Neural crest cell (in vitro differentiated cells): ENCODE measurements around the gene SNRNP70. TPM values are rescaled to one million over a fixed set of nuclear protein-coding genes. Genes with fewer than 3 reads are reported as not detected.
"Not testable (repeated sequence)": the region's sequence is repeated elsewhere in the genome, so short reads cannot be mapped to it uniquely, and the experiment has no call there.

Experiments used
- DNase-seq: peaks from one replicate; pipeline ENCODE4 v3.0.0; 2021; ENCODE audit warnings: low read depth, mixed read lengths, low spot score
- H3K27ac Mint-ChIP-seq: one replicate; pipeline ENCODE4 v1.8.0; 2021; ENCODE audit warnings: mild to moderate bottlenecking, mixed read lengths; ENCODE audit not compliant: unreplicated experiment
- H3K27me3 Mint-ChIP-seq: 2 replicates; pipeline ENCODE4 v1.8.0; 2021; ENCODE audit warnings: low read depth, mild to moderate bottlenecking, mixed read lengths
- H3K36me3 Mint-ChIP-seq: 2 replicates; pipeline ENCODE4 v1.8.0; 2021; ENCODE audit warnings: low read depth, mild to moderate bottlenecking, mixed read lengths
- H3K4me1 Mint-ChIP-seq: 2 replicates; pipeline ENCODE4 v1.8.0; 2021; ENCODE audit warnings: mixed read lengths
- H3K4me3 Mint-ChIP-seq: one replicate; pipeline ENCODE4 v1.8.0; 2021; ENCODE audit warnings: mild to moderate bottlenecking, mixed read lengths
- H3K9me3 Mint-ChIP-seq: 2 replicates; pipeline ENCODE4 v1.8.0; 2021; ENCODE audit warnings: mixed read lengths
- total RNA-seq: library from RNA; stranded (reverse); gene quantifications from 2 replicates; pipeline ENCODE4 v1.2.1, GENCODE V29; 2021
- TF ChIP-seq, protein P1 (sequence below): fragments of 200-600 bp; sonication (generic); conservative IDR thresholded peaks from 2 replicates; pipeline ENCODE4 v1.5.0; 2021; ENCODE audit warnings: antibody characterized with exemption, mild to moderate bottlenecking

Gene SNRNP70
- total RNA-seq, 1 donor from 2014 or later = 303 TPM

DNA sequence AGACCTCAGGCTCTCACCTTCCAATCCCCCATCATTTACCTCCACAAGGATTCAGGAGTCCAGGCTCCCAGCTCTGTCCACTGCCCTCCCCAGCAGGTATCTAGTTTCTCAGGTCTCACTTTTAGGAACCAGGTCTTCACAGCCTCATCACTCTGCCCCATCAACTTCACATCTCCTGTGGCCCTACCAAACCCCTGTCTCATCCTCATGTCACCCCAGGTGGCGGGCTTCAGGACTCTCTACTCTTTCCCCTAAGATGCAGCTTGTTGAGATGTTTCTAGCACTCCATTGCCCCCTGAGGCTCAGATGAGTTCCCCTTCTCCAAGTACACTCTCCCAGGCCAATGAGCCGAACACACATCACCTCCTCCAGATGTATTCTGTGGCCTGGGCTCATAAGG is 35.6 kb downstream of the SNRNP70 start:
- Mint-ChIP-seq H3K27ac (no peak overlapping the region), H3K4me3 (peak overlapping the region; percentile 86), H3K36me3 (no peaks in the 10 kb centered on the region), H3K9me3 (no peaks in the 10 kb centered on the region), H3K4me1 (peaks cover 25% of the 10 kb centered on the region), H3K27me3 (peaks cover 39% of the 10 kb centered on the region)
- DNase-seq = no peak
- TF ChIP-seq, protein P1, sequence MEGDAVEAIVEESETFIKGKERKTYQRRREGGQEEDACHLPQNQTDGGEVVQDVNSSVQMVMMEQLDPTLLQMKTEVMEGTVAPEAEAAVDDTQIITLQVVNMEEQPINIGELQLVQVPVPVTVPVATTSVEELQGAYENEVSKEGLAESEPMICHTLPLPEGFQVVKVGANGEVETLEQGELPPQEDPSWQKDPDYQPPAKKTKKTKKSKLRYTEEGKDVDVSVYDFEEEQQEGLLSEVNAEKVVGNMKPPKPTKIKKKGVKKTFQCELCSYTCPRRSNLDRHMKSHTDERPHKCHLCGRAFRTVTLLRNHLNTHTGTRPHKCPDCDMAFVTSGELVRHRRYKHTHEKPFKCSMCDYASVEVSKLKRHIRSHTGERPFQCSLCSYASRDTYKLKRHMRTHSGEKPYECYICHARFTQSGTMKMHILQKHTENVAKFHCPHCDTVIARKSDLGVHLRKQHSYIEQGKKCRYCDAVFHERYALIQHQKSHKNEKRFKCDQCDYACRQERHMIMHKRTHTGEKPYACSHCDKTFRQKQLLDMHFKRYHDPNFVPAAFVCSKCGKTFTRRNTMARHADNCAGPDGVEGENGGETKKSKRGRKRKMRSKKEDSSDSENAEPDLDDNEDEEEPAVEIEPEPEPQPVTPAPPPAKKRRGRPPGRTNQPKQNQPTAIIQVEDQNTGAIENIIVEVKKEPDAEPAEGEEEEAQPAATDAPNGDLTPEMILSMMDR = no peak

DNA sequence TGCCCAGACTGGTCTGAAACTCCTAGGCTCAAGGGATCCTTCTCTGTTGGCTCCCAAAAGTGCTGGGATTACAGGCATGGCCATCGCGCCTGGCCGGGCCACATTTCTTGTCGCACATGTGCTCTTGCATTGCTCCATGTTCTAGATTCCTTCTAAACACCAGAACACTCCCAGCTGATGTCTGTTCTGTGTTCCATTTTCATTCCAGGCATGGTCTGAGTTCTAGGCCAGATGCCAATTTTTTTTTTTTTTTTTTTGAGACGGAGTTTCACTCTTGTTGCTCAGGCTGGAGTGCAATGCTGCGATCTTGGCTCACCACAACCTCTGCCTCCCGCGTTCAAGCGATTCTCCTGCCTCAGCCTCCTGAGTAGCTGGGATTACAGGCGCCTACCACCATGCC is 36.6 kb downstream of the SNRNP70 start:
- H3K36me3 Mint-ChIP-seq, DNase-seq, H3K27ac Mint-ChIP-seq, H3K9me3 Mint-ChIP-seq: not testable (repeated sequence)
- H3K27me3 Mint-ChIP-seq = peaks cover 35% of the 10 kb centered on the region
- peak overlapping the region; percentile 6 for H3K4me3 Mint-ChIP-seq
- H3K4me1 Mint-ChIP-seq = peaks cover 18% of the 10 kb centered on the region

DNA sequence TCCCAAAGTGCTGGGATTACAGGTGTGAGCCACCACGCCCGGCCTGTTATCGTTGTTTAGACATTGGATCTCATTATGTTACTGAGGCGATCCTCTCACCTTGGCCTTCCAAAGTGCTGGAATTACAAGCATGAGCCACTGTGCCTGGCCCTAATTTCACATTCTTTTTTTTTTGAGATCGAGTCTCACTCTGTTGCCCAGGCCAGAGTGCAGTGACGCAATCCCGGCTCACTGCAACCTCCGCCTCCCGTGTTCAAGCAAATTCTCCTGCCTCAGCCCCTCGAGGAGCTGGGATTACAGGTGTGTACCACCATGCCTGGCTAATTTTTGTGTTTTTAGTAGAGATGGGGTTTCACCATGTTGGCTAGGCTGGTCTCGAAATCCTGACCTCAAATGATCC is 38.0 kb downstream of the SNRNP70 start:
- not testable (repeated sequence) for DNase-seq, H3K9me3 Mint-ChIP-seq, H3K27ac Mint-ChIP-seq, H3K36me3 Mint-ChIP-seq
- peaks cover 35% of the 10 kb centered on the region for H3K27me3 Mint-ChIP-seq
- H3K4me3 Mint-ChIP-seq = peak overlapping the region; percentile 44
- peaks cover 12% of the 10 kb centered on the region for H3K4me1 Mint-ChIP-seq

DNA sequence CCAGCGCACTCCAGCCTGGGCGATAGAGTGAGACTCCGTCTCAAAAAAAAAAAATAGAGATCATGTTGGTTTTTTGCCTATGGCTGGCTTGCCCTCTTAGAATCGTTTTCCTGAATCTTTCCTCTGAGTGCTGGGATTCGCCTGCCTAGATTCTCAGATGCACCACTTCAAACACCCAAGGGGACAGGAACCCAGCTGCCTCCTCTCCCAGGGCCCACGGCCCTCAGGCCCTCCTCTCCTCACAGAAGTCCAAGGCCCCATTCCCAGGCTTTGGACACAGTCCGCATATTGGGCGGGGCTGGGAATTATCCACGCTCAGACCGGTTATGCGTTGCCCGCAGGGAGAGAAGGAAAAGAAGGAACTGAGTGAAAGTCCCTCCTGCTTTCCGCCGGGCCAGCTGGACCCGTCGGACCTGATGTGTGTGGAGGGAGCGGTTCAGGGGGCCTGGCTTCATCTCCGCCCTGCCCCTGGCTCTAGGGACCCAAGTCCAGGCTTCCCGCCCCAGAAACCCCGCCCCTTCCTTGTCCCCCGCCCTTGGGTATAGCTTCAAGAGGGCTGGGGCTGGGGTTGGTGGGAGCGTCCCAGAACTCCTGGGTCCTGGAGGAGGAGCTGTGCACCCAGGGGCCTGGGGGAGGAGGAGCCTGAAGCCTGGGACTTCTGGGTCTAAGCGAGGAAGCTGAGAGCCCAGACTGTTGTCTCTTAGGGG is 39.9 kb downstream of the SNRNP70 start:
- no peak overlapping the region for H3K27ac Mint-ChIP-seq
- H3K4me1 Mint-ChIP-seq = peaks cover 18% of the 10 kb centered on the region
- peaks cover 27% of the 10 kb centered on the region for H3K27me3 Mint-ChIP-seq
- TF ChIP-seq, protein P1 = no peak
- DNase-seq = no peak
- peaks cover 4% of the 10 kb centered on the region for H3K36me3 Mint-ChIP-seq
- H3K4me3 Mint-ChIP-seq = peak overlapping the region; percentile 45
- no peaks in the 10 kb centered on the region for H3K9me3 Mint-ChIP-seq

DNA sequence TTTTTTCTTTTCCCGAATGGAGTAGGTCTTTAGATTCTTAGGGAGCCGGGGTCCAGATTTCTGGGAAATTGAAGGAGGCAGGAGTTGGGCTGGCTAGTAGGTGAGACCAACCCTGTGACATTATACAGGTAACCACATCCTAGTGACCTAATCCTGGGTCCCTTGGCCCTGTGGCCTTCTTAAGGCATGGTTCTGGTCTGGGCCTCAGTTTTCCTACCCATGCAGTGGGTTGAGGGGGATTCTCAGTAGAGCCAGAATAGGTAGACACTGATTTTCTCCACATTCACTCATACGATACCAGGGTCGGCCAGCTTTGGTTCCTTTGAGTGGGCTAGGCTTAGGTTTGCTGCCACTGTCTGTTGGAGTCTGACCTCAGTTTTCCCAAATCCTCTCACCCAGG is 41.3 kb downstream of the SNRNP70 start:
- TF ChIP-seq, protein P1 = no peak
- no peak overlapping the region for H3K27ac Mint-ChIP-seq
- H3K27me3 Mint-ChIP-seq = peaks cover 18% of the 10 kb centered on the region
- peak overlapping the region; percentile 27 for H3K4me3 Mint-ChIP-seq
- DNase-seq = no peak
- peaks cover 4% of the 10 kb centered on the region for H3K36me3 Mint-ChIP-seq
- H3K4me1 Mint-ChIP-seq = peaks cover 12% of the 10 kb centered on the region
- H3K9me3 Mint-ChIP-seq = no peaks in the 10 kb centered on the region

DNA sequence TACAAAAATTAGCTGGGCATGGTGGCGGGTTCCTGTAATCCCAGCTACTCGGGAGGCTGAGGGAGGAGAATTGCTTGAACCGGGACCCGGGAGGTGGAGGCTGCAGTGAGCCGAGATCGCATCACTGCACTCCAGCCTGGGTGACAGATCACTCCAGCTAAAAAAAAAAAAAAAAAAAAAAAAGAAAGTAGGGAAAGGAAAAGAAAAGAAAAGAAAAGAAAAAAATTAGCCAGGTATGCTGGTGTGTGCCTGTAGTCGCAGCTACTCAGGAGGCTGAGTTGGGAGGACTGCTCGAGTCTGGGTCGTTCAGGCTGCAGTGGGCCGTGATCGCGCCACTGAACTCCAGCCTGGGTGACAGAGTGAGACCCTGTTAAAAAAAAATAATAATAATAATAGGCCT is 42.0 kb downstream of the SNRNP70 start:
- not testable (repeated sequence) for H3K9me3 Mint-ChIP-seq, DNase-seq, H3K27ac Mint-ChIP-seq, H3K4me3 Mint-ChIP-seq, H3K36me3 Mint-ChIP-seq
- peaks cover 14% of the 10 kb centered on the region for H3K27me3 Mint-ChIP-seq
- H3K4me1 Mint-ChIP-seq = peaks cover 12% of the 10 kb centered on the region

DNA sequence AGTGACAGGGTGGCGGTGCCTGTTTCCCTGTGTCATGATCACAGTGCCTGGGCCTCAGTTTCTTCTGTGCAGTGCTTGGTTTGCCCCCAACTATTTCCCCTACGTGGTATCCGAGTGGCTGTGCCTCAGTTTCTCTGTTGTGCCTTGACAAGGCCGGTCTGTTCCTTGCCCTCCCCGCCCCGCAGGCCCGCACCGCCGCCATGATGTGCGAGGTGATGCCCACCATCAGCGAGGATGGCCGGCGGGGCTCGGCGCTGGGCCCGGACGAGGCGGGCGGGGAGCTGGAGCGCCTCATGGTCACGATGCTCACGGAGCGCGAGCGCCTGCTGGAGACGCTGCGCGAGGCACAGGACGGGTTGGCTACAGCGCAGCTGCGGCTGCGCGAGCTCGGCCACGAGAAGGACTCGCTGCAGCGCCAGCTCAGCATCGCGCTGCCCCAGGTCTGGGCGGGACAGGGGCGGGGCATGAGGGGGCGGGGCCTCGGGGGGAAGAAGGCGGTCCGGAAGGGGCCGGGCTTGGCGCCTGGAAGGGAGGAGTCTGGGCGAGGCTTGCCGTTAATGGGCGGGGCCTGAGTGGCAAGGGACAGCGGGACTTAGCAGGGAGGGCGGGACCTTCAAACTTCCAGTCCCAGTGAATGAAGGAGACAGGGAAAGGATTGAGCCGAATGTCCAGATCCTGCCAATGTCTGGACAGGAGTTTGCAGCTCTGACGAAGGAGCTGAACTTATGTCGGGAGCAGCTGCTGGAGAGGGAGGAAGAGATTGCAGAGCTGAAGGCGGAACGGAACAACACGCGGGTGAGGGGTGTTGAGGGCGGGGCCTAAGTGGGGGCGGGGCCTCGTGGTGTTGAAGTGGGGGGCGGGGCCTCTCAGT is 42.7 kb downstream of the SNRNP70 start:
- peaks cover 4% of the 10 kb centered on the region for H3K36me3 Mint-ChIP-seq
- peak overlapping the region; percentile 90 for H3K27ac Mint-ChIP-seq

More for the DNA sequence above, 42.7 kb downstream of the SNRNP70 start:
- H3K9me3 Mint-ChIP-seq = no peaks in the 10 kb centered on the region
- H3K27me3 Mint-ChIP-seq = peaks cover 10% of the 10 kb centered on the region
- TF ChIP-seq, protein P1 = peak; percentile 29
- H3K4me1 Mint-ChIP-seq = peaks cover 12% of the 10 kb centered on the region
- peak overlapping the region; percentile 84 for H3K4me3 Mint-ChIP-seq
- DNase-seq = peak; percentile 94
